HG02763 (cell line): ENCODE results near the gene AP5Z1.

Experiments used
- ATAC-seq: cut with Tn5 transposase; IDR thresholded peaks from one replicate; pipeline ENCODE4 v1.9.1; 2021; ENCODE audit warnings: mild to moderate bottlenecking, moderate library complexity; ENCODE audit not compliant: unreplicated experiment

Gene AP5Z1

GRCh38 chr7:4837803-4838625 lies 62.6 kb downstream of the AP5Z1 start:
- no peak for ATAC-seq

DNA sequence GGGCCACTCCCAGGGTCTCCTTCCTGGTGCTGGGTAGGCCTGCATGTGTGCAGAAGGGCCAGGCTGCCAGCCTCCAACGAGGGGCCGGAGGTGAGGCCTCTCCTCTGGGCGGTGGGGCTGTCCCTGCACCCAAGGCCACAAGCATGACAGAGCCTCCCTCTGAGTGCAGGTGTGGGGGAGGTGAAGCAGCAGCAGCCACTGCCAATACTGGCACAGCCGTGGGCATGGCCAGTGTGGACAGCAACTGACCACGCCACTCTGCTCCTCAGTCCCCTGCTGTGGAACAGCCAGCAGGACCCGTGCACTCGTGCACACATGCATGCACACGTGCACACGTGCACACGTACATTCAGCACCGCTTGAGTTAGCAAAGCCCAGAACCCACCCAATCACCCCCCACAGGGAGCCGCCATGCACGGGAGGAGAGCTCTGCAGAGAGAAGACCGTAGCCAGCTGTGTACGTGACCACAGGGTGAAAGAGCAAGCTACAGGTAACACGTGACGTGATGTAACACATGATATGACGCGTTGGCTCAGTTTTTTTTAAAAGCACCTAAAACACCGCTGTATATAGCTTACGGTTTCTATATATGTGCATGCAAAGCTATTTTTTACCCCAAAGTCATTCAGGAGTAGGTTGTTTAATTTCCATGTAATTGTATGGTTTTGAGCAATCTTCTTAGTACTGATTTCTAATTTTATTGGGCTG lies 63.4 kb downstream of the AP5Z1 start:
- no peak for ATAC-seq

GRCh38 chr7:4840079-4840501 lies 64.7 kb downstream of the AP5Z1 start:
- no peak for ATAC-seq
